Right renal pelvis (tissue), 4 donors: ENCODE data around the gene DIO1. TPM values are rescaled to one million over a fixed set of nuclear protein-coding genes. Genes with fewer than 3 reads are reported as not detected.
"Not testable (repeated sequence)": the region's sequence is repeated elsewhere in the genome, so short reads cannot be mapped to it uniquely, and the experiment has no call there.

ENCODE experiments used
- DNase-seq, 4 donors: peaks; one replicate each; pipeline ENCODE4 v3.0.0-alpha.2; 2013; ENCODE audit warnings: low read depth in 4 of 4, low spot score in 3 of 4, missing footprints in 1 of 4
- polyA plus RNA-seq, 4 donors: library from polyadenylated mRNA; unstranded; fragments of 120-200 nt; gene quantifications; one replicate each; pipeline ENCODE4 v1.2.1, GENCODE V29; 2013; ENCODE audit not compliant: insufficient read length in 4 of 4

DIO1 gene
- polyA plus RNA-seq: 10 to 100 TPM in 1 of 4 donors, 1 to 10 TPM in 3; 4.7 to 10.7 (median 7.8) TPM

- DNase-seq: no peak
These were observed at the start of gene DIO1 for GRCh38 chr1:53893999-53894636. Gene DIO1 (plus strand): TSS chr1:53894187. CDS start chr1:53894211, 24 bp downstream.

- DNase-seq: no peak
These were observed 46.0 kb upstream of the DIO1 start for GRCh38 chr1:53847980-53848379.

- no peak for DNase-seq
These were observed 43.8 kb upstream of the DIO1 start for GRCh38 chr1:53850082-53850673.

GRCh38 chr1:53851571-53852285, 42.3 kb upstream of the DIO1 start:
- DNase-seq: no peak

GRCh38 chr1:53860967-53861411, 33.0 kb upstream of the DIO1 start:
- DNase-seq: peak in 2 of 4 donors; percentile 23 to 27

- no peak for DNase-seq
These were observed 31.5 kb upstream of the DIO1 start for GRCh38 chr1:53862507-53862906.

GRCh38 chr1:53868565-53868964, 25.4 kb upstream of the DIO1 start:
- DNase-seq: no peak

- DNase-seq: no peak
These were observed 24.4 kb upstream of the DIO1 start for GRCh38 chr1:53869454-53870117.

- no peak for DNase-seq
These were observed 22.8 kb upstream of the DIO1 start for GRCh38 chr1:53871221-53871620.

- no peak for DNase-seq
These were observed 22.1 kb upstream of the DIO1 start for GRCh38 chr1:53871773-53872484.

- DNase-seq: not testable (repeated sequence)
These were observed 18.8 kb upstream of the DIO1 start for GRCh38 chr1:53875150-53875549.

- DNase-seq: no peak
These were observed 15.4 kb upstream of the DIO1 start for GRCh38 chr1:53878492-53879105.

GRCh38 chr1:53881853-53882252, 12.1 kb upstream of the DIO1 start:
- not testable (repeated sequence) for DNase-seq

GRCh38 chr1:53883600-53883999, 10.4 kb upstream of the DIO1 start:
- not testable (repeated sequence) for DNase-seq

- DNase-seq: no peak
These were observed 5.3 kb upstream of the DIO1 start for GRCh38 chr1:53888681-53889080.

- DNase-seq: peak; percentile 73 to 81 (median 75)
These were observed 4.4 kb upstream of the DIO1 start, which contains the start of gene YIPF1 for GRCh38 chr1:53889304-53890298. Gene YIPF1 (minus strand): TSS chr1:53889797. CDS start chr1:53888937, 860 bp downstream.

- DNase-seq: no peak
These were observed 3.5 kb upstream of the DIO1 start for GRCh38 chr1:53890522-53890941.

- no peak for DNase-seq
These were observed 3.0 kb upstream of the DIO1 start for GRCh38 chr1:53891018-53891417.

- DNase-seq: no peak
These were observed 2.3 kb upstream of the DIO1 start for GRCh38 chr1:53891678-53892077.
